ENCODE measurements around the gene MAVS. TPM values are rescaled to one million over a fixed set of nuclear protein-coding genes. Genes with fewer than 3 reads are reported as not detected.
"Not testable (repeated sequence)": the region's sequence is repeated elsewhere in the genome, so short reads cannot be mapped to it uniquely, and the experiment has no call there.

MAVS gene
- total RNA-seq, 1 donor from 2014 or later = 44.9 TPM

DNA sequence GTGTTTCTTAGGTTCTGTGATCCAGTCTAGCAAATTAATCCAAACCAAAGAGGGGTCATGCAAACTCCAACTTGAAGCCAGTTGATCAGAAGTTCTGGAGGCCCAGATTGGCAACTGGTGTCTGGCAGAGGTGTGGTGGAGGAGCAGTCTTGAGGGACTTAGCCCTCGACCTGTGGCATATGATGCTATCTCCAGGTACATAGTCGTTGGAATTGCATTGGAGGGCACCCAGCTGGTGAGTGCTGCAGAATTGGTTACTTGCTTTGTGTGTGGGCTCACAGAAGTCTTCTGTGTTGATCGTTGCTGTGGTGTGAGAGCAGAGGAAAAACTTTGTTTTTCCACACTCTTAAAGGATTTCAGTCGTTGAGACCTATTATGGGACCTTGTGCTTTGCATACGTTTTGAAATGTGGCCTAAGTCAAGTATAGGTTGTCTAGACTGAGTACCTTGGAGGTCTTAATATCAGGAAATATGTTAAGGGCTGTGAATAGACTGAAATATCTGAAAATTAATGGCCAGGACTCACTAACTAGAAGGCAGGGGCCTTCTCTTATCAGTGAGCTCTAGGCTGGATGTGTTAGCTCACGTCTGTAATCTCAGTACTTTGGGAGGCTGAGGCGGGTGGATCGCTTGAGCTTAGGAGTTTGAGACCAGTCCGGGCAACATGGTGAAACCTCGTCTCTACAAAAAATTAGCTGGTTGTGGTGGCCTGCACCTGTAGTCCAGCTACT is 50.4 kb downstream of the MAVS start:
- Histone ChIP-seq H3K27me3 (ENCODE audit: low read depth) (no peaks in the 10 kb centered on the region), H3K36me3 (no peaks in the 10 kb centered on the region), H3K27ac (replicated peaks) (peak overlapping the region; percentile 18), H3K4me1 (peaks cover 99% of the 10 kb centered on the region), H3K9me3 (replicated peaks) (no peaks in the 10 kb centered on the region), H3K4me3 (no peak overlapping the region)
- TF ChIP-seq, protein P1, sequence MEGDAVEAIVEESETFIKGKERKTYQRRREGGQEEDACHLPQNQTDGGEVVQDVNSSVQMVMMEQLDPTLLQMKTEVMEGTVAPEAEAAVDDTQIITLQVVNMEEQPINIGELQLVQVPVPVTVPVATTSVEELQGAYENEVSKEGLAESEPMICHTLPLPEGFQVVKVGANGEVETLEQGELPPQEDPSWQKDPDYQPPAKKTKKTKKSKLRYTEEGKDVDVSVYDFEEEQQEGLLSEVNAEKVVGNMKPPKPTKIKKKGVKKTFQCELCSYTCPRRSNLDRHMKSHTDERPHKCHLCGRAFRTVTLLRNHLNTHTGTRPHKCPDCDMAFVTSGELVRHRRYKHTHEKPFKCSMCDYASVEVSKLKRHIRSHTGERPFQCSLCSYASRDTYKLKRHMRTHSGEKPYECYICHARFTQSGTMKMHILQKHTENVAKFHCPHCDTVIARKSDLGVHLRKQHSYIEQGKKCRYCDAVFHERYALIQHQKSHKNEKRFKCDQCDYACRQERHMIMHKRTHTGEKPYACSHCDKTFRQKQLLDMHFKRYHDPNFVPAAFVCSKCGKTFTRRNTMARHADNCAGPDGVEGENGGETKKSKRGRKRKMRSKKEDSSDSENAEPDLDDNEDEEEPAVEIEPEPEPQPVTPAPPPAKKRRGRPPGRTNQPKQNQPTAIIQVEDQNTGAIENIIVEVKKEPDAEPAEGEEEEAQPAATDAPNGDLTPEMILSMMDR (IDR thresholded peaks at IDR 0.05; ENCODE audit: borderline replicate concordance) = no peak
- no peak for DNase-seq
- intact Hi-C loops (cut with micrococcal nuclease) = no loop called here

DNA sequence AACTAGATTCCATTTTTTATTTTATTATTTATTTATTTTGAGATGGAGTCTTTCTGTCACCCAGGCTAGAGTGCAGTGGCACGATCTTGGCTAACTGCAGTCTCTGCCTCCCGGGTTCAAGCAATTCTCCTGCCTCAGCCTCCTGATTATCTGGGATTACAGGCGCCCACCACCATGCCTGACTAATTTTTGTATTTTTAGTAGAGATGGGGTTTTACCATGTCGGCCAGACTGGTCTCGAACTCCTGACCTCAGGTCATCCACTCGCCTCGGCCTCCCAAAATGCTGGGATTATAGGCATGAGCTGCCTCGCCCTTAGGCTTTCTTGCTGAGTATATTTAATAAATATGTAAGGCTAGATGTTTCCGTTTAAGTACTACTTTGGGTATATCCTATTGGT is 51.5 kb downstream of the MAVS start:
- H3K27ac ChIP-seq (replicated peaks); H3K4me3 ChIP-seq; DNase-seq; intact Hi-C loops (cut with micrococcal nuclease); H3K9me3 ChIP-seq (replicated peaks); H3K27me3 ChIP-seq (ENCODE audit: low read depth); H3K36me3 ChIP-seq: not testable (repeated sequence)
- peaks cover 92% of the 10 kb centered on the region for H3K4me1 ChIP-seq

DNA sequence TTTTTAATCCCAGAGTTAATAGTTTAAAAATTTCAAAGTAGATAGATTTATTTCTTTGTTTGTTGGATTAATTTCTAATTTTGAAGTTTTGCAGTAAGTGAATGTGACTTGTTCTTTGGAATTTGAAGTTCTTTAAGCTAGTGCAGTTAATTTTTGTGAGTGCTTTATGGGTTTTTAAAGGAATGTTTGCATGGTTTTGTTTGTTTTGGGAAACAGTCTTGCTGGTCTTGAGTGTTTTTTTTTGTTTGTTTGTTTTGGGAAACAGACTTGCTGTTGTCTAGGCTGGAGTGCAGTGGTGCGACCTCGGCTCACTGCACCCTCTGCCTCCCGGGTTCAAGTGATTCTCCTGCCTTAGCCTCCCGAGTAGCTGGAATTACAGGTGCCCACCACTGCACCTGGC is 52.0 kb downstream of the MAVS start:
- no peaks in the 10 kb centered on the region for H3K36me3 ChIP-seq
- intact Hi-C loops (cut with micrococcal nuclease) = no loop called here
- H3K4me1 ChIP-seq = peaks cover 90% of the 10 kb centered on the region
- H3K4me3 ChIP-seq = no peak overlapping the region
- no peaks in the 10 kb centered on the region for H3K27me3 ChIP-seq (ENCODE audit: low read depth)
- H3K9me3 ChIP-seq (replicated peaks) = no peaks in the 10 kb centered on the region
- TF ChIP-seq, protein P1 (IDR thresholded peaks at IDR 0.05; ENCODE audit: borderline replicate concordance) = no peak
- DNase-seq = no peak
- no peak overlapping the region for H3K27ac ChIP-seq (replicated peaks)

DNA sequence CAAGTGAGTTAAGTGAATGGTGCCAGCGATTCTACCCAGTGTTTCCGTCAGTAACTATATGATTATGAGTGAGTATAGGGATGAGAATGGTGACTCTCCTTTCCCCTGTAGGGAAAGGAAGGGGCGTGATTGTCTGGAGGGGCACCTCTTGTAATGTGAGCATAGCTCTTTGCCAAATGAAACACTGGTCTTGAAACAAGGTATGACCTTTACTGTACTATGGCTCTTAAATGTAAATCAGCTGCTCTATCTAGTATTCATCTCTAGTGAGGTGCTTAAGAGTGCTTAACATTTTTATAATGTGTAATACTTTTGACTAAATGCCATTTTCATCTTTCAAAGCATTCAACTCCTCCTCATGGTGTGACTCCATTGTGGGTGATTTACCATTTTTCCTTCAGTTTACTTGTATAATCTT is 53.6 kb downstream of the MAVS start:
- intact Hi-C loops (cut with micrococcal nuclease) = no loop called here
- TF ChIP-seq, protein P1 (IDR thresholded peaks at IDR 0.05; ENCODE audit: borderline replicate concordance) = no peak
- no peaks in the 10 kb centered on the region for H3K36me3 ChIP-seq
- no peaks in the 10 kb centered on the region for H3K27me3 ChIP-seq (ENCODE audit: low read depth)
- DNase-seq = no peak
- H3K27ac ChIP-seq (replicated peaks) = no peak overlapping the region
- peaks cover 90% of the 10 kb centered on the region for H3K4me1 ChIP-seq
- no peak overlapping the region for H3K4me3 ChIP-seq
- no peaks in the 10 kb centered on the region for H3K9me3 ChIP-seq (replicated peaks)

DNA sequence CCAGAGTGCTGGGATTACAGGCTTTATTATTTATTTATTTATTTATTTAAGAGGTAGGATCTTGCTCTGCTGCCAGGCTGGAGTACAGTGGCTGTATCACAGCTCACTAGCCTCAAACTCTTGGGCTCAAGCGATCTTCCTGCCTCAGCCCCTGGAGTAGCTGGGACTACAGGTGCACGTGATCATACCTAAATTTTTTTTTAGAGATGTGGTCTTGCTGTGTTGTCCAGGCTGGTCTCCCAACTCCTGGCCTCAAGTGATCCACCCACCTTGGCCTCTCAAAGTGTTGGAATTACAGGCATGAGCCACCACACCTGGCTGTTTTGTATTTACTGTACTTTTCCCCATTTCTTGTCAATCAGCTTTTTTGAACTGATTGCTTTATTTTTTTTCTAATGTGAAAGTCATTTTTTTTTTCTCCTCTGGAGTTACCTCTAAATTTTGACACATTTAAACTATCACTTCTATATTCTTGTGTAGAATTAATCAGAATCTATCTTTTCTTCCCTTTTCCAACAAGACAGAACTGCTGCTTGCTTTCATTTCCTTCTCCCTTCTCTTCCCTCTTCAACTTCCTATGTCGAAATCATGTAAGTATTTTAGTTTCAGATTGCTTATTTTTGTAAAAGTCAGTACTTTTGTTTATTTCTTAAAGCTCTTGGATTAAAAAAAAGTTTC is 54.5 kb downstream of the MAVS start:
- intact Hi-C loops (cut with micrococcal nuclease) = no loop called here
- Histone ChIP-seq H3K4me3 (peak overlapping the region; percentile 3), H3K27me3 (ENCODE audit: low read depth) (no peaks in the 10 kb centered on the region), H3K27ac (replicated peaks) (peak overlapping the region; percentile 39), H3K36me3 (no peaks in the 10 kb centered on the region), H3K9me3 (replicated peaks) (no peaks in the 10 kb centered on the region), H3K4me1 (peaks cover 81% of the 10 kb centered on the region)
- no peak for DNase-seq
- TF ChIP-seq, protein P1 (IDR thresholded peaks at IDR 0.05; ENCODE audit: borderline replicate concordance) = no peak

All from left ventricle myocardium inferior (tissue), 1 donor.